K562 (cell line): ENCODE measurements around the gene MN1. TPM values are rescaled to one million over a fixed set of nuclear protein-coding genes. Genes with fewer than 3 reads are reported as not detected.

ENCODE experiments used
- CHD7 ChIP-seq: fragments of 200-600 bp; sonication (generic); IDR thresholded peaks from one replicate; pipeline ENCODE4 v1.6.1; 2012; ENCODE audit warnings: mild to moderate bottlenecking, low read depth, low read length, inconsistent platforms
- ELF1 ChIP-seq: fragments of 200-800 bp; sonication (Bioruptor generic); IDR thresholded peaks from 2 replicates; pipeline ENCODE4 v1.6.1; 2016; ENCODE audit warnings: missing genetic modification characterization, missing compliant biosample characterization
- SMAD4 ChIP-seq: fragments of 250-450 bp; sonication (Bioruptor Pico); conservative IDR thresholded peaks from 2 replicates; pipeline ENCODE4 v1.8.0; 2021; ENCODE audit warnings: inconsistent platforms, mild to moderate bottlenecking, moderate library complexity
- TAF15 ChIP-seq: fragments of 200-400 bp; formaldehyde crosslinking; IDR thresholded peaks from 2 replicates; pipeline ENCODE4 v1.6.1; 2017; ENCODE audit warnings: mild to moderate bottlenecking, low read depth, low read length, moderate library complexity
- TCF3 ChIP-seq: sonication (generic); formaldehyde crosslinking; IDR thresholded peaks from 2 replicates; pipeline ENCODE4 v1.4.0; 2020; ENCODE audit warnings: mild to moderate bottlenecking, missing genetic modification reagents
- ZNF280B ChIP-seq: fragments of 250-450 bp; sonication (Bioruptor Pico); IDR thresholded peaks from 2 replicates; pipeline ENCODE4 v1.5.1; 2021; ENCODE audit warnings: mild to moderate bottlenecking
- polyA plus RNA-seq, 8 experiments: library from polyadenylated mRNA; depleted of rRNA in 4 of 8; stranded (reverse) in 5 of 8; unstranded in 3 of 8; fragments of >200 nt; fragmentation: Nextera tagmentation in 2 of 8; fragmentation: Illumina TruSeq in 1 of 8; extraction: Ambion mirVana in 2 of 8; extraction: Trizol in 1 of 8; gene quantifications; 2 replicates each; pipeline versions ENCODE4 v1.2.1 to v1.2.3, GENCODE V29; 2011 to 2014; ENCODE audit warnings: inconsistent platforms in 1 of 8, missing spikeins in 1 of 8
- total RNA-seq, 7 experiments: library from RNA; depleted of rRNA in 6 of 7; stranded (reverse); fragments of >200 nt in 6 of 7; fragmentation: Illumina TruSeq in 2 of 7; extraction: Trizol in 2 of 7; gene quantifications; 2 replicates each; pipeline versions ENCODE4 v1.2.1 to v1.2.3, GENCODE V29; 2011 to 2021; ENCODE audit warnings: low replicate concordance in 1 of 7

The MN1 gene
- total and polyA plus RNA-seq, 9 of the 15 experiments (the other 6 are each of a cell fraction or from before 2014, with no cell fraction given) = under 0.01 to 0.05 (median 0.03) TPM; not detected in 5

GRCh38 chr22:27718186-27719035 lies 83.1 kb downstream of the MN1 start (continued):
- TF ChIP-seq CHD7 (no peak), TAF15 (no peak), TCF3 (CRISPR knock-in tag) (0 out of 2 replicates have a peak, but pooled peaks have one; percentile 14), ELF1 (no peak), ZNF280B (CRISPR knock-in tag) (no peak), SMAD4 (CRISPR knock-in tag) (peak; percentile 55; the same call in 1 of the 2 replicates)
